ENCODE measurements around the gene GPR148.

The GPR148 gene

DNA sequence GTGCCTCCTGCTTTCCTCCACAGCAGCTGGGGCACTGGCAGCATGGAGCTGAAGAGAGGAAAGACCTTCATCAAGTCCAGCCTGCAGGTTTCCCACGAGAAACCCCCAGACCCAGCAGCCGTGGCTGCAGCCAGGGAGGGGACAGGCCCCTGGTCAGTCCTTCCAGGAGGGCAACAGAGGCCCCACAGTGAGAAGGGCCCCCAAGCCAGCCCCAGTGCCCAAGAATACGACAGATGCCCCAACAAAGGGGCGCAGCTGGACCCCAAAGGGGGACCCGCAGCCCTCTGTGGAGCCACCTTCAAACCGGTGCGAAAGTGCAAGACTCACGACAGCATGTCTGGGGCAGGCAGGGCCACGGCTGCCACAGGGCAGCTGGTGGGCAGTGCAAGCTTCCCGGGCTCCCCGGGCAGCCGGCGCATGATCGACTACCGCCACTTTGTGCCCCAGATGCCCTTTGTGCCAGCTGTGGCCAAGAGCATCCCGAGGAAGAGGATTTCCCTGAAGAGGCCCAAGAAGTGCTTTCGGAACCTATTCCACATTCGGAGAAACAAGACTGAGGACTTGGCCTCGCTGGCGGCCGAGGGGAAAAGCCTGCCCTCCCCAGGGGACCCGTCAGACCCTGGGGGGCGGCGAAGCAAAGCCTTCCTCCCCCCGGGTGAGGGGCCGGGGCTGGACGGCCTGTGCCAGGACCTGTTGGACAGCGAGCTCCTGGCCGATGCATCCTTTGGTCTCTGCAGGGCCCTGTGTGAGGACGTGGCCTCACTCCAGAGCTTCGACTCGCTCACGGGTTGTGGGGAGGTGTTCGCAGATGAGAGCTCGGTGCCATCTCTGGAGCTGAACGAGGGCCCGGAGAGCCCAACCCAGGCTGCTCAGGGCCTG, 33.4 kb downstream of the GPR148 start:
- no peak for DNase-seq (ENCODE audit: low read depth)
- H3K4me3 ChIP-seq (ENCODE audit: low read depth, low read length): no peak overlapping the region
- TF ChIP-seq CTCF (conservative IDR thresholded peaks at IDR 0.05; ENCODE audit: low read depth, low read length): no peak

GRCh38 chr2:130762910-130763385, 34.1 kb downstream of the GPR148 start:
- TF ChIP-seq CTCF (conservative IDR thresholded peaks at IDR 0.05; ENCODE audit: low read depth, low read length): no peak
- no peak for DNase-seq (ENCODE audit: low read depth)
- no peak overlapping the region for H3K4me3 ChIP-seq (ENCODE audit: low read depth, low read length)

DNA sequence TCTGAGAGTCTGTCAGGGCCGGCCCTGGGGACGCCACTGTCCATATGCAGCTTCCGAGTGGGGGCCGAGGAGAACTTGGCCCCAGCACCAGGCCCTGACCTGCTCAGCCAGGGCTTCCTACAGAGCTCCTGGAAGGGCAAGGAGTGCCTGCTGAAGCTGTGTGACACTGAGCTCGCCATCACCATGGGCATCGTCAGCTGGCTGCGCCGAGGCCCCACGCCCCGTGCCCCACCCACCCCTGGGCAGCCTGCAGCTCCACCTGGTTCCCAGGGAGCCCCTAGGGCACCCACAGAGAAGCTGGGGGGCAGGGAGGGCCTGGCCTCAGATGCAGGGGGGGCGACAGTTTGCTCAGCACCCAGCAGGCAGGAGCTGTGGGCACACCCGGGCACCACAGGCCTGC, 34.5 kb downstream of the GPR148 start:
- no peak for TF ChIP-seq CTCF (conservative IDR thresholded peaks at IDR 0.05; ENCODE audit: low read depth, low read length)

DNA sequence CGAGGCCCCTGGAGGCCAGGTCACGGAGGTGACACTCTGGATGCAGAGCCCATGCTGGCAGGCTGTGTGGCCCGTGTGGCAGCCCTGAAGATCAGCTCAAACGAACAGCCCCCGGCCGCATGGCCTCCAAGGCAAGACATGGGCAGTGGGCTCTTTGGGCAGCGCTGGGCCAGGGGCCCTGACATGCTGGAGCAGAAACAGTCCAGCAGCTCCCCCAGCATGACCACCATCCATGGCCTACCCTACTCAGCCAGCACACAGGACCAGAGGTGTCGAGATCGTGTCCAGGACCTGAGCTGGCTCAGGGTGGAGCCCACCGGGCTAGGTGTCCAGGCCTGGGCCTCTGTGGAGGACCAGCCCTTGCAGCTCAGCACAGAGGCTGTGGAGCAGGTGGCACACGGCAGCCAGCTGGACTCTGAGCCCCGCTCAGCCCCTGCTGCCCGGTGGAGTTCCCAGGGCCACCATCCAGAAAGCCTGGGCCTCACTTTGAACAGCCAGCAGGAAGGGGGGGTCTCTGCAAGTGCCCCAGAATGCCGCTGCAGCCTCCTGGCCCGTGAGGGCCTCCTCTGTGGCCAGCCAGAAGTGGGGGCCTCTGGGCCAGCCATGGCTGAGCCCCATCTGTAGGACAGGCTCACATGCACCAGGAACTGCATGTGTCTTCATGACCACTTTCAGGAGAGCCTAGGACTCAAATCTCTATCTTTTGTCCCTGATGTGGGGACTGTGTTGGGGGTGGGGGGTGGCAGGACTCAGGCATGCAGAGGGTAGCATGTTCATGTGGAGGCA, 35.4 kb downstream of the GPR148 start:
- no peak for DNase-seq (ENCODE audit: low read depth)
- no peak for TF ChIP-seq CTCF (conservative IDR thresholded peaks at IDR 0.05; ENCODE audit: low read depth, low read length)
- no peak overlapping the region for H3K4me3 ChIP-seq (ENCODE audit: low read depth, low read length)

More for the DNA sequence above, 34.5 kb downstream of the GPR148 start:
- no peak for DNase-seq (ENCODE audit: low read depth)
- H3K4me3 ChIP-seq (ENCODE audit: low read depth, low read length): no peak overlapping the region

DNA sequence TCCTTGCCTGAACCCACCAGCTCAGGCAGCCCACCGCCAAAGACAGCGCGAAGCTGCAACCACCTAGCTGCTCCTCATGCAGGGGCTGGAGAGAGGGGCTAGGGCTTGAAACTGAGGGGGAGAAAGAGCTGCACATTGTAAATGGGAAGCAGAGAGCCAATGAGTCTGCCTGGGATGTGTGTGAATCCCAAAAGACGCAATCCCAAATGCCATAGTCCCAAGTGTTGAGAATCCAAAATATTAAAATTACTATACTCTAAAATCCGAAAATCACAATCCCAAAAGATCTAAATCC, 35.9 kb downstream of the GPR148 start:
- H3K4me3 ChIP-seq (ENCODE audit: low read depth, low read length): no peak overlapping the region
- DNase-seq (ENCODE audit: low read depth): no peak
- TF ChIP-seq CTCF (conservative IDR thresholded peaks at IDR 0.05; ENCODE audit: low read depth, low read length): no peak

GRCh38 chr2:130765464-130765863, 36.6 kb downstream of the GPR148 start:
- no peak for TF ChIP-seq CTCF (conservative IDR thresholded peaks at IDR 0.05; ENCODE audit: low read depth, low read length)
- DNase-seq (ENCODE audit: low read depth): no peak
- H3K4me3 ChIP-seq (ENCODE audit: low read depth, low read length): no peak overlapping the region

All from choroid plexus epithelial cell (primary cell).